K562 (cell line): ENCODE results near the gene ELP5. TPM values are rescaled to one million over a fixed set of nuclear protein-coding genes. Genes with fewer than 3 reads are reported as not detected.

Experiments used
- CCAR2 ChIP-seq: fragments of 200-400 bp; formaldehyde crosslinking; IDR thresholded peaks from 2 replicates; pipeline ENCODE4 v1.6.1; 2017; ENCODE audit warnings: mild to moderate bottlenecking, low read depth, low read length
- CHD7 ChIP-seq: fragments of 200-600 bp; sonication (generic); IDR thresholded peaks from one replicate; pipeline ENCODE4 v1.6.1; 2012; ENCODE audit warnings: mild to moderate bottlenecking, low read depth, low read length, inconsistent platforms
- EWSR1 ChIP-seq: fragments of 450-650 bp; IDR thresholded peaks from 2 replicates; pipeline ENCODE4 v1.6.1; 2018; ENCODE audit warnings: borderline replicate concordance, mild to moderate bottlenecking, low read depth, moderate library complexity; ENCODE audit not compliant: partially characterized antibody
- FOXA3 ChIP-seq, 2 experiments: fragments of 450-650 bp in 1 of 2; sonication (generic) in 1 of 2; formaldehyde crosslinking; IDR thresholded peaks in 1 of 2; conservative IDR thresholded peaks in 1 of 2; 2 replicates each; pipeline versions ENCODE4 v1.4.0 to v1.8.0; 2020 to 2022; ENCODE audit warnings: mild to moderate bottlenecking in 2 of 2, missing genetic modification reagents in 1 of 2
- GATAD2A ChIP-seq: fragments of 450-650 bp; IDR thresholded peaks from 2 replicates; pipeline ENCODE4 v1.6.1; 2017
- IFI16 ChIP-seq: fragments of 250-450 bp; sonication (Bioruptor Pico); IDR thresholded peaks from 2 replicates; pipeline ENCODE4 v2.1.2; 2022; ENCODE audit warnings: mild to moderate bottlenecking, inconsistent platforms
- NONO ChIP-seq, 2 experiments: fragments of 200-400 bp in 1 of 2; fragments of 450-650 bp in 1 of 2; formaldehyde crosslinking in 1 of 2; IDR thresholded peaks; 2 replicates each; pipeline ENCODE4 v1.6.1; 2017; ENCODE audit warnings: low read depth in 2 of 2, mild to moderate bottlenecking in 2 of 2, moderate library complexity in 2 of 2, low read length in 1 of 2
- POLR2A ChIP-seq: fragments of 450-650 bp; conservative IDR thresholded peaks from 2 replicates; pipeline ENCODE4 v1.6.1; 2016
- RBBP5 ChIP-seq: fragments of 200-600 bp; sonication (generic); IDR thresholded peaks from 2 replicates; pipeline ENCODE4 v1.6.1; 2012; ENCODE audit warnings: borderline replicate concordance, mild to moderate bottlenecking, low read length, control low read depth, inconsistent platforms; ENCODE audit not compliant: insufficient read depth, poor library complexity, severe bottlenecking
- RFX5 ChIP-seq: IDR thresholded peaks from 2 replicates; pipeline ENCODE4 v1.6.1; 2011; ENCODE audit warnings: low read depth, mild to moderate bottlenecking, improper control_type of control experiment, low read length
- SIRT6 ChIP-seq: IDR thresholded peaks from one replicate; pipeline ENCODE4 v1.6.1; 2012; ENCODE audit warnings: low read depth, mild to moderate bottlenecking, control low read depth, inconsistent platforms, low read length, moderate library complexity
- SOX6 ChIP-seq: fragments of 450-650 bp; IDR thresholded peaks from 2 replicates; pipeline ENCODE4 v1.6.1; 2014; ENCODE audit warnings: mild to moderate bottlenecking
- ZNF354B ChIP-seq: fragments of 250-450 bp; sonication (Bioruptor Pico); IDR thresholded peaks from 2 replicates; pipeline ENCODE4 v1.4.0; 2020
- polyA plus RNA-seq, 8 experiments: library from polyadenylated mRNA; depleted of rRNA in 4 of 8; stranded (reverse) in 5 of 8; unstranded in 3 of 8; fragments of >200 nt; fragmentation: Nextera tagmentation in 2 of 8; fragmentation: Illumina TruSeq in 1 of 8; extraction: Ambion mirVana in 2 of 8; extraction: Trizol in 1 of 8; gene quantifications; 2 replicates each; pipeline versions ENCODE4 v1.2.1 to v1.2.3, GENCODE V29; 2011 to 2014; ENCODE audit warnings: inconsistent platforms in 1 of 8, missing spikeins in 1 of 8
- total RNA-seq, 7 experiments: library from RNA; depleted of rRNA in 6 of 7; stranded (reverse); fragments of >200 nt in 6 of 7; fragmentation: Illumina TruSeq in 2 of 7; extraction: Trizol in 2 of 7; gene quantifications; 2 replicates each; pipeline versions ENCODE4 v1.2.1 to v1.2.3, GENCODE V29; 2011 to 2021; ENCODE audit warnings: low replicate concordance in 1 of 7
- TF ChIP-seq, protein P1 (sequence below), 2 experiments: IDR thresholded peaks in 1 of 2; conservative IDR thresholded peaks in 1 of 2; 2 replicates each; pipeline ENCODE4 v1.6.1; 2016; ENCODE audit warnings: low read depth in 2 of 2, mild to moderate bottlenecking in 1 of 2, missing compliant biosample characterization in 1 of 2, missing genetic modification characterization in 1 of 2, moderate library complexity in 1 of 2

ELP5 gene
- total and polyA plus RNA-seq, 9 of the 15 experiments (the other 6 are each of a cell fraction or from before 2014, with no cell fraction given) = 25.7 to 77.9 (median 52.9) TPM

DNA sequence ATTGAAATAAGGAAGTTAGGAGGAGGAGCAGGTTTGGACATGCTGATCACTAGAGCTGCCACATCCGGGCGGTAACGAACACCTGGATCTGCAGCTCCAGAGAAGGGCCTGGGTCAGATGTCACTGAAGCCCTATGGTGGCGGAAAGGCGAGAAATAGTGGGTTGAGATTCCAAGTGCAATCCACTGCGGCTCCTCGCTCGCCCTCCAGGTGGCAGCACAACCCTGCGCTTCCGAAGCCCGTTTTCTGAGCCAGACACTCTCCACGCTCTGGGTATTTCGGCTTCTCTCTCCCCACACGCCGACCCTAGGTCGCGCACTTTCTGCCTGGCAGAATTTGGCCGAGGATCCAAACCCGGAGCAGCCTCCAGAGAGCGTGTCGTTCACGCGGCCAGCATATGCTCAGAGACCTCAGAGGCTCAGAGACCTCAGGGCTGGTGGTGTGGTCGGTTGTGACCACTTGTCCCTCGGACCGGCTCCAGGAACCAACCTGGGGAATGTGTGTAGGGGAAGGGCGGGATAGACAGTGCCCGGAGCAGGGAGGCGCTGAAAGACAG lies 28.6 kb downstream of the ELP5 start (continued):
- no peak for TF ChIP-seq CHD7
- TF ChIP-seq POLR2A = peak; percentile 44; the same call in 1 of the 2 replicates
- TF ChIP-seq, protein P1, sequence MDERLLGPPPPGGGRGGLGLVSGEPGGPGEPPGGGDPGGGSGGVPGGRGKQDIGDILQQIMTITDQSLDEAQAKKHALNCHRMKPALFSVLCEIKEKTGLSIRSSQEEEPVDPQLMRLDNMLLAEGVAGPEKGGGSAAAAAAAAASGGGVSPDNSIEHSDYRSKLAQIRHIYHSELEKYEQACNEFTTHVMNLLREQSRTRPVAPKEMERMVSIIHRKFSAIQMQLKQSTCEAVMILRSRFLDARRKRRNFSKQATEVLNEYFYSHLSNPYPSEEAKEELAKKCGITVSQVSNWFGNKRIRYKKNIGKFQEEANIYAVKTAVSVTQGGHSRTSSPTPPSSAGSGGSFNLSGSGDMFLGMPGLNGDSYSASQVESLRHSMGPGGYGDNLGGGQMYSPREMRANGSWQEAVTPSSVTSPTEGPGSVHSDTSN (CRISPR knock-in tag; IDR thresholded peaks at IDR 0.05; ENCODE audit: low read depth) = no peak
- TF ChIP-seq, protein P1 (tag; conservative IDR thresholded peaks at IDR 0.05; ENCODE audit: low read depth) = no peak
- no peak for TF ChIP-seq IFI16 (CRISPR knock-in tag)
- TF ChIP-seq GATAD2A = no peak
- TF ChIP-seq RFX5 = no peak
- no peak for TF ChIP-seq SOX6
- no peak for TF ChIP-seq SIRT6
- TF ChIP-seq ZNF354B (CRISPR knock-in tag) = no peak
- no peak for TF ChIP-seq RBBP5
- TF ChIP-seq EWSR1 = no peak
- TF ChIP-seq FOXA3 (CRISPR knock-in tag; conservative IDR thresholded peaks at IDR 0.05 in 1 of 2, IDR thresholded peaks at IDR 0.05 in 1 of 2) = no peak
- TF ChIP-seq CCAR2 = no peak
- TF ChIP-seq NONO (IDR thresholded peaks at IDR 0.05; ENCODE audit: low read depth in 2 of 2, low read length in 1 of 2) = 0 out of 4 replicates have a peak, but pooled peaks of 1 of the 2 experiments have one; percentile 14
